HG03025 (cell line): Measurements from ENCODE around the gene CLTA.

ENCODE experiments used
- ATAC-seq: cut with Tn5 transposase; IDR thresholded peaks from one replicate; pipeline ENCODE4 v1.9.1; 2021; ENCODE audit warnings: mild to moderate bottlenecking, moderate library complexity; ENCODE audit not compliant: unreplicated experiment, low FRiP score

Gene CLTA

GRCh38 chr9:36187414-36187813 is 3.3 kb upstream of the CLTA start:
- ATAC-seq = no peak

- no peak for ATAC-seq
Measured at GRCh38 chr9:36188212-36188611, 2.5 kb upstream of the CLTA start.

DNA sequence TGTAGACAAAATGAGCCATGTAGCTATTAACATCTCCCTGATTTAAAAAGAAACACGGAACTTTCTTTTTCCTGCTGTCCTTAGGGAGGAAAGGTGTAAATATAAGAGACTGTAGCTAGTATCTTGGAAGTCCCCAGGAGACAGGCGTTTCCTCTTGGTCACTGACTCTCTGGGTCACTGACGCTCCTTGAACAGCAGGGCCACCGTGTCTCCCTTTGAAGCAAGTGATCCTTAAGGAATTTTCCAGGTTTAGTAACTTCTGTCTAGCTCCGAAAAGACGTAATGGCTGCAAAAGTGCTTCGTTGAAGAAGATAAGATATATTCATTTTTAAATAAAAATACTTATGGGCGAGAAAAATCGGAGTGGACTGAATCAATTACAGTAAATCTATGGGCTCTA is 745 bp upstream of the CLTA start:
- no peak for ATAC-seq

DNA sequence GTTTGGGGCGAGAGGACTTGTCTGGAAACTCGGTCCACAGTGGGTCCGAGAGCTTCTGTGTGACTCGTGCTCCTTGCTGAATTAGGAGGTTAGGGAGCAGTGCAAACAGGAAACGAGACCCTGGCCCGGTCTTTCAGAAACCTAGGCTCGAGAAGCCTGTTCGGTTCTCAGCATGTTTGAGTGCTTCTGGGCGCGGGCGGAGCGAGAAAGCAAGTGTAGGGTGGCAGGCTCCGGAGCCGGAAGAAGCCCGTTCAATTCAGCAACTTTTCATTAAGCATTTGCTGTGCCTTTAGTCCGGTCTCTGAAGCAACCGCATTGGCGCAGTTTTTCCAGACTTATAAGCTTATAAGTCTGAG is 547 bp downstream of the CLTA start:
- ATAC-seq = peak; percentile 5

DNA sequence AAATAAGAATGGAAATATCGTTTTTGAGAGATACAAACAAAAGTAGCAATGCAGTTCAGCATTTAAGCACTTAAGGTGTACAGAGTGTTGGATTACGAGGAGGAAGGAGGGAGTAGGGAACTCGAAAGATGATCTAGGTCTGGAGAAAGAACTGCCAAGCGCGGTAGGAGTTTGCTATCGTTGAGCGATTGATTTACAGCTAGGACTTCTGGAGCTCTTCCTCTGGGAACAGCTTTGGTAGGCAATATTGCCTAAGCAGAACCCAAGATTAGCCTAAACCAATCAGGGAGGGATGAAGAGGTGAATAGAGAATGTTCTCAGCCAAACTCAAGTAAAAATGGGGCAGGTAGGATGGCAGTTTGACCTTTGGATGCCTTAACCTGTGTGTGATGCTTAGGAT is 965 bp downstream of the CLTA start:
- ATAC-seq = no peak

DNA sequence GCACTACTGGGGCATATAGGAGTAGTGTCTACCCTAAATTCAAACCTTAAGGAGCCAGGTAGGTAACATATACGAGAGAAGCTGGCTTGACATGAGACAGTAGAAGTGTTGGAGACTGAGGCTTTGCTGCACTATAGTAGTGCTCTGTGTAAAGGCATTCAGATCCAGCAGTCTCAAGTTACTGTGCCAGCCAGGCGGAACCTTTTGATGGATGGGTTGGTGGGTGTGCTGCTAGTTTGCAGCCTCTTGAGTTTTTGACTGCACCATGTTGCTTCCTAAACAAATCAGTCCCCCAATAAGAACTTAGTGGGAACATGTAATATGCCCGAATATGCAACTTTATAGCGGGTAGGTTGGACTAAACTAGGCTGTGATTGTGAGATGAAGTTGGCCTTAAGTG is 1.5 kb downstream of the CLTA start:
- no peak for ATAC-seq

DNA sequence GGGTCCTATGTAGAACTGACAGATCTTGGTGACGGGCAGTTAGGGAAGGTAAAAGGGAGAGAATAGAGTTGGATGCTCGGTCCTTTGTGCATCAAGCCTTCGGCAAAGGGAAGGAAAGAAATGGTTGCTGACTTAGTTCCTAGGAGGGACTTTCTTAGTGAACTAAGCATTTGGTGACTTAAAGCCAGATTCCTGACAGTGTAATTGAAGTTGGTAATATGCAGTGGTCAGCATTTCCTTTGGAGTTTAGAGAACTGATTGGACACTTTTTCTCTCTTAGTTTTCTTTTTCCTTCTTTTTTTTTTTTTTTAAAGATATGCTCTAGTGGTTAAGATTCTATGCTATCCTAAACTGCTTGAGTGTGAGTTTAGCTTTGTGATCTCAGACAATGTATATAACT is 2.3 kb downstream of the CLTA start:
- ATAC-seq = no peak

DNA sequence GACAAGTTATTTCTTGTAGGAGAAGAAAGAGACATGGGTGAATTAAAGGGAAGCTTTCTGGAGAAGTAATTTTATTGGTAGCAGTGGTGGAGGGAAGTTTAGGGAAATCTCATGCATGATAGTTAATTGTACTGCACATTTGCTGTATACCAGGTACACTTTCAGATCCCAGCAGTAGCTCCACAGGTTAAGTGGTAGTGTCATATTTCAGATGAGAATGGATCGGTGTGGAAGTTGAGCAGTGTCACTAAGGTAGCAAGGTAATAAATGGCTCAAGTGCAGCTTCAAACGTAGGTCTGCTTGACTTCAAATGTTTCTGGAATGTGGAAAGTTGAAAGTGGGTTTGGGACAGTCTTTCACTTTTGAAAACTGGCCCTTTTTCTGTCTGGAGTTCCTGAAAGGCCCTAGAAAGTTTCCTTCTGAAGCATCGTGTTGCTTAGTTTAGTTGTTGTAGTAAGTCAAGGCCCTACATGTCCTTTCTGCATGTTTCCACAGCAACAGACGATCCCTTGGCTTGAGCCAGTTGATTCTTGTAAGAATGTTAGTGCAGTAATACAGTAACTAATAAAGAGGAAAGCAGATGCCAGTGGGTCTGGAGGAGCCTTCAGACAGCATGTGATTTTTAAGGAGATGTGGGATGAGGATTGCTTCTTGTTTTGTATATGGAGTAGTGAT is 3.7 kb downstream of the CLTA start:
- ATAC-seq = no peak

- ATAC-seq = no peak
Measured at GRCh38 chr9:36204906-36205547, 14.3 kb downstream of the CLTA start.

DNA sequence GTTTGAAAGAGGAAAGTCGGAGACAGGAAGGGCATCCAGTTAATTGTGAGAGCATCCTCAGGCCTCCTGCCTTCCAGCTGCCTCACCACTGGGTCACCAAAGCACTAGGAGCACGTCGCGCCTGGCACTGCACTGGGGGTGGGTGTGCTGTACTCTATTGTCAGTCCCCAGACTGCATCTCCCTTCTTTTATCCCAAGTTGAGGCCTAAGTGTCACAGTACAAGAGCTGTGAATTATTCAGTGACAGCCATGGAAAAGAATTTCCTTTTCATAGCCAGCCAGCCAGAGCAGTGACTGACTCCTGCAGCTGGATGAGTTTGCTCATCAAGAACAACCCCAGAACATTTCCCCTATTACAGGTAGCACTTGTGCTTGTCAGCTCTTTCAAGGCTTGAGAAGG is 16.3 kb downstream of the CLTA start:
- ATAC-seq = no peak

DNA sequence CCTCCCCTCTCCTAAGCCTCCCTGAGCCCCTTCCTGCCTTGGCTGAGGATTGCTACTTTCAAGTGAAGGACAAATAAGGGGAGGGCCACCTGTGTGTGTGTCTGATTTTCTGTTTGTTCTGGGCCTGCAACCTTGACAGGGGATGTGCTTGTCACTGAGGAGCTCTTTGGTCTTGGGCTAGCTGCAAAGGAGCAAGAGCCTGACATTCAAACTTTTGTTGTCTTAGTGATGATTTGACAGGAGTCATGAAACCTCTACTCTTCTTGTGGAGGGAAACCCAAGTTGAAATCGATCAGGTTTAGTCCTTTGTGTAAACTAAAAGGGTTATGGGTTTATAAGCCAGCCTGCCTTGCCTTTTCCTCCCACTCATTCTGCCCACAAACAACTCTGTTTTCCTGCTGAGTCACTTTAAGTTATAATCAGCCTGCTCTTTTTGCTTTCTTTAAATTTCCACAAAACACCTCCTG is 16.9 kb downstream of the CLTA start:
- ATAC-seq = no peak

DNA sequence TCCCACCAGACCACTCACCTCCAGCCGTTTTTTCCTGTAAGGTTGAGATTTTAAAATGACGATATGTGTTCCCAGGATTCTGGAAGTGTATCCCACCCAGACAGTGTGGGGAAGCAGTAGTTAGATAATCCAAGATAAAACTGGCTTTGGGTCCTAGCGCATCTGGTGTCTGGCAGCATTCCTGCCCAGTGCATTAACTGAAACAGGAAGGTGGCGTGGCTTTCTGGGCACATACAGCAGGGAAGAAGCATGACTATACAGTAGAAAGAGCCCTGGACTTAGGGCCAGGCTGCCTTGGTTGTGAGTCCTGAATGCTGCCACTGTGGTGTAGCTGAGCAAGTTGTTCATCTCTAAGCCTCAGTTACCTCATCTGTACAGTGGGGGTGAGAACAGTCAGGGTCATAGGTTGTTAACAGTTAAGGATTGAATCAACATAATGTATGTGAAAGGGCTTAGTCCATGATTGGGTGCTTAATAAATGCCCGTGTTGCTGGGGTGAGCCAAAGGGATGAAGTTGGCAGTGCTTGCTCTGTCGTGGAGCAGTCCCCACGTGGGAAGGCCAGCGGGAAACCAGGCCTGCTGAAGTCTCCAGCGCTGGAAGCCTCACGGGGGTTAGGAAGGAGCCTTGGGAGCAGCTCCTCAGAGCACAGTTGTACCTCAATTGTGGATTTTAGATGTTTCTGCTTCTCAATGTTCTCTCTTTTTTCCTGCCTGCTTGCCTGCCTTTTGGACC is 18.0 kb downstream of the CLTA start:
- ATAC-seq = no peak

DNA sequence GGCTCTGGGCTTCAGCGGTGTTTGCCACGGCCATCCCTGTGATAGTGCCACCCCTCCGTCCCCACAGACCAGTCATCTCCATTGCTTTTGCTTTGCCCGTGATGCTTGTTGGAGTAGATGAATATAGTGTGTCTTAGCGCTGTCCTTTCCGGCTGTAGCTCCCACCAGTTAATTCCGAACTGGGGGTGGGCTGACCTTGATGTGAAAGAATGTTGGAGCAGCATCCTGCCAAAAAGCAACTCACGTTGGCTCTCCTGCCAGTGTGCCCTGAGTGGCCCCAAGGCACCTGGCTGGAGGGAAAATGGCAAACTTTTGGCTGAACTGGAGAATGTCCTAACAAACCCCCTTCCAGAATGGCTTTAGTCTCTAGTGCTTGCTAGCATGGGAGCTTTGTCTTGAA is 20.0 kb downstream of the CLTA start:
- no peak for ATAC-seq

- ATAC-seq = no peak
Measured at GRCh38 chr9:36211510-36211909, 20.8 kb downstream of the CLTA start.

DNA sequence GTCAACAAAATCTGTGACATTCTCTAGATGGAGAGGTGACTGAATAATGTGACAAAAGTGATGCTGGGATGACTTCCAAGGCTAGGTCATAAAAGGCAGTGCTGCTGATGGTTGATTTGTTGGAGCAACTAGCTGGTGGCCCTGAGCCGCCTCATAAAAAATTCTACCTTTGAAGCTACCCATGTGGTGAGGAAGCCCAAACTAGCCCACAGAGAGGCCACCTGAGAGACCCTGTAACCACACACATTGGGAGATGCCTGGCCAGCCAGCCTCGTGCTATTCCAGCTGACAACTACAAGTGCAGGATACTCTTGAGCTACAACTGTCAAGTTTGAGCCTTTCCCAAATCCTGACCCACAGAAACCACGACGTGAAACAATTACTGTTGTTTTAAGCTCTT is 22.7 kb downstream of the CLTA start:
- ATAC-seq = no peak

DNA sequence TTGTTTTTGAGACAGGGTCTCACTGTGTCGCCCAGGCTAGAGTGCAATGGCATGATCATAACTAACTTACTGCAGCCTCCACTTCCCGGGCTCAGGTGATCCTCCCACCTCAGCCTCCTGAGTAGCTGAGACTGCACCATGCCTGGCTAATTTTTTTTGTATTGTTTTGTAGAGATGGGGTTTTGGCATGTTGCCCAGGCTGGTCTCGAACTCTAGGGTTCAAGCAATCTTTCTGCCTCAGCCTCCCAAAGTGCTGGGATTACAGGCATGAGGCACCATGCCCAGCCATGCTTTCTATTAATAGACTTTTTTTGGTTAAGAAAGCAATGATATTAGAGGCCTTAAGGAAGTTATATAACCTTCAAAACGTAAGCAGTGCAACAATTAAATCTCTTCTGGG is 23.3 kb downstream of the CLTA start:
- ATAC-seq = no peak

DNA sequence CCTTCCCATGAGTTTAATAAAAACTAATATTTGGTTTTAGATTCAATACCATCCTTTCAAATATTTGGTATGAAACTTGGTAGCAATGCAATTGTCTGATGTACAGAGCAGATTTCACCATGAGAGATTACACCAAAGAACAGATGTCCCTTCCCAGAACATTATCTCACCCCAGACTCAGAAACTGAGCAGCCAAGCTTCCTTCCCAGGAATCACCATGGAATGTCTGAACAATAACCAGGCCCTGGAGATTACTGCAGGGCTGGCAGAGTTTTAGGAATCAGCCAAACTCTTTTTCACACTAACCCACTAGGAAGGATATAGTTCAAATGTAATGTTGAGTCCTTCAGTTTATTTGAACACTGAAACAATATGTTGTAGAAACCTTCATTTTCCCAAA is 23.9 kb downstream of the CLTA start:
- ATAC-seq = no peak

DNA sequence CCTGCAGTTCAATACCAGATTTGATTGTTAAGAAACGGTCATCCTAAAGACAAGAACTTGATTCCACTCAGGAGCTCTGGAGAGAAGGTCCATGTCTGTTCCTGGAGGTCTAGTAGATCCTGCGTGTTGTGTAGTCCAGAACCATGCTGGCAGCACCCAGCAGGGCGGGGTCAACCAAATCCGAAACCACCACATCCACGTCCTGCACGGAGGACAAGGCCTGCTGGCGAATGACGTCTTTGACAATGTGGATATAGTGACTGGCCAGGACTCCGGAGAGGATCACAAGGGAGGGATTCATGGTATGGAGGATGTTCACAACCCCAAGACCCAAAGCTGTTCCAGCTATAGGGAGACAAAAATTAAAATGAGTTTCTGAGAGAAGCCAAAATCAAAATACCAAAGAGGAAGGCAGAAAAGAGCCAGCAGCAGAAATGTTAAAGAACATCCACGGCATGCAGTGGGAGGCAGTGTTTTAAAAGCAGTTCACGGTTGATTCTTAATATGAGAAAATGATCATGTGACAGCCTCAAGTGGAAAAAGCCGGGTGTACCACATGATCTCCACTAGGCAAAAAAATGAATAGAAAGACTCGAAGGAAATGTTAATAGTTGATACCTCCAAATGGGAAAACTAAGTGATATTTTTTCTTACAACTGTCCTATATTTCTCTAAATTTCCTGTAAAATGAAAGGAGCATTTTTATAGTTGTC is 26.7 kb downstream of the CLTA start:
- ATAC-seq = no peak

GRCh38 chr9:36218011-36218410 is 27.3 kb downstream of the CLTA start:
- ATAC-seq = no peak

- ATAC-seq = no peak
Measured at GRCh38 chr9:36218411-36218901, 27.7 kb downstream of the CLTA start.

- no peak for ATAC-seq
Measured at GRCh38 chr9:36221667-36222066, 30.9 kb downstream of the CLTA start.
